ENCODE measurements around the gene DNMT1.

DNMT1 gene

GRCh38 chr19:10227026-10227971 lies 32.5 kb upstream of the DNMT1 start:
- no peak overlapping the region for H3K4me3 ChIP-seq (ENCODE audit: low read length)
- no peak for TF ChIP-seq ZNF274 (IDR thresholded peaks at IDR 0.05; ENCODE audit: low read depth, low read length)

GRCh38 chr19:10226376-10227025 lies 31.7 kb upstream of the DNMT1 start:
- TF ChIP-seq ZNF274 (IDR thresholded peaks at IDR 0.05; ENCODE audit: low read depth, low read length), result no peak
- H3K4me3 ChIP-seq (ENCODE audit: low read length), result no peak overlapping the region

- H3K4me3 ChIP-seq (ENCODE audit: low read length), result no peak overlapping the region
- TF ChIP-seq ZNF274 (IDR thresholded peaks at IDR 0.05; ENCODE audit: low read depth, low read length), result no peak
Measured at GRCh38 chr19:10226021-10226375, 31.2 kb upstream of the DNMT1 start.

- TF ChIP-seq ZNF274 (IDR thresholded peaks at IDR 0.05; ENCODE audit: low read depth, low read length), result no peak
- H3K4me3 ChIP-seq (ENCODE audit: low read length), result no peak overlapping the region
Measured at GRCh38 chr19:10224337-10224736, 29.6 kb upstream of the DNMT1 start.

GRCh38 chr19:10223488-10224213 lies 28.9 kb upstream of the DNMT1 start:
- H3K4me3 ChIP-seq (ENCODE audit: low read length), result no peak overlapping the region
- TF ChIP-seq ZNF274 (IDR thresholded peaks at IDR 0.05; ENCODE audit: low read depth, low read length), result no peak

- no peak for TF ChIP-seq ZNF274 (IDR thresholded peaks at IDR 0.05; ENCODE audit: low read depth, low read length)
Measured at GRCh38 chr19:10222201-10222890, 27.6 kb upstream of the DNMT1 start.

GRCh38 chr19:10220695-10221094 lies 25.9 kb upstream of the DNMT1 start:
- no peak overlapping the region for H3K4me3 ChIP-seq (ENCODE audit: low read length)
- no peak for TF ChIP-seq ZNF274 (IDR thresholded peaks at IDR 0.05; ENCODE audit: low read depth, low read length)

More at GRCh38 chr19:10222201-10222890, 27.6 kb upstream of the DNMT1 start:
- no peak overlapping the region for H3K4me3 ChIP-seq (ENCODE audit: low read length)

- no peak for TF ChIP-seq ZNF274 (IDR thresholded peaks at IDR 0.05; ENCODE audit: low read depth, low read length)
- no peak overlapping the region for H3K4me3 ChIP-seq (ENCODE audit: low read length)
Measured at GRCh38 chr19:10219678-10220077, 24.9 kb upstream of the DNMT1 start.

GRCh38 chr19:10217085-10217484 lies 22.3 kb upstream of the DNMT1 start:
- no peak for TF ChIP-seq ZNF274 (IDR thresholded peaks at IDR 0.05; ENCODE audit: low read depth, low read length)
- no peak overlapping the region for H3K4me3 ChIP-seq (ENCODE audit: low read length)

- no peak overlapping the region for H3K4me3 ChIP-seq (ENCODE audit: low read length)
- TF ChIP-seq ZNF274 (IDR thresholded peaks at IDR 0.05; ENCODE audit: low read depth, low read length), result no peak
Measured at GRCh38 chr19:10214784-10215183, 20.0 kb upstream of the DNMT1 start.

GRCh38 chr19:10211691-10212090 lies 16.9 kb upstream of the DNMT1 start:
- TF ChIP-seq ZNF274 (IDR thresholded peaks at IDR 0.05; ENCODE audit: low read depth, low read length), result no peak
- H3K4me3 ChIP-seq (ENCODE audit: low read length), result no peak overlapping the region

GRCh38 chr19:10211061-10211460 lies 16.3 kb upstream of the DNMT1 start:
- no peak for TF ChIP-seq ZNF274 (IDR thresholded peaks at IDR 0.05; ENCODE audit: low read depth, low read length)
- H3K4me3 ChIP-seq (ENCODE audit: low read length), result no peak overlapping the region

GRCh38 chr19:10209315-10209714 lies 14.6 kb upstream of the DNMT1 start:
- no peak for TF ChIP-seq ZNF274 (IDR thresholded peaks at IDR 0.05; ENCODE audit: low read depth, low read length)
- H3K4me3 ChIP-seq (ENCODE audit: low read length), result no peak overlapping the region

GRCh38 chr19:10207026-10207425 lies 12.3 kb upstream of the DNMT1 start:
- no peak overlapping the region for H3K4me3 ChIP-seq (ENCODE audit: low read length)
- no peak for TF ChIP-seq ZNF274 (IDR thresholded peaks at IDR 0.05; ENCODE audit: low read depth, low read length)
